T-helper 1 cell (primary cell): ENCODE measurements around the gene ARHGEF28.
A peak's percentile ranks its signal among the peaks of the same experiment; 100 is the strongest.

Experiments
- DNase-seq, 5 donors: peaks; one replicate each; pipeline ENCODE4 v3.0.0-alpha.2; 2012 to 2020

ARHGEF28 gene

GRCh38 chr5:73783828-73784227 is 157.8 kb downstream of the ARHGEF28 start:
- no peak for DNase-seq

GRCh38 chr5:73786043-73786831 is 160.2 kb downstream of the ARHGEF28 start:
- DNase-seq: no peak

- no peak for DNase-seq
These were observed 163.9 kb downstream of the ARHGEF28 start for GRCh38 chr5:73789851-73790281.

- no peak for DNase-seq
These were observed 165.4 kb downstream of the ARHGEF28 start for GRCh38 chr5:73791389-73791788.

- DNase-seq: peak; percentile 14 to 61 (median 28)
These were observed 166.8 kb downstream of the ARHGEF28 start for GRCh38 chr5:73792687-73793320.

GRCh38 chr5:73793911-73794310 is 167.9 kb downstream of the ARHGEF28 start:
- no peak for DNase-seq

- DNase-seq: peak in 1 of 5 donors; percentile 32
These were observed 170.5 kb downstream of the ARHGEF28 start for GRCh38 chr5:73796164-73797131.

GRCh38 chr5:73797132-73797510 is 171.1 kb downstream of the ARHGEF28 start:
- no peak for DNase-seq

- no peak for DNase-seq
These were observed 173.5 kb downstream of the ARHGEF28 start for GRCh38 chr5:73799401-73799972.

GRCh38 chr5:73801686-73802085 is 175.7 kb downstream of the ARHGEF28 start:
- DNase-seq: no peak

GRCh38 chr5:73805449-73805848 is 179.5 kb downstream of the ARHGEF28 start:
- no peak for DNase-seq

GRCh38 chr5:73808911-73809310 is 182.9 kb downstream of the ARHGEF28 start:
- no peak for DNase-seq

- DNase-seq: no peak
These were observed 184.4 kb downstream of the ARHGEF28 start for GRCh38 chr5:73810429-73810828.

GRCh38 chr5:73812457-73812856 is 186.5 kb downstream of the ARHGEF28 start:
- DNase-seq: no peak

GRCh38 chr5:73812962-73813588 is 187.1 kb downstream of the ARHGEF28 start:
- no peak for DNase-seq

- DNase-seq: no peak
These were observed 188.3 kb downstream of the ARHGEF28 start for GRCh38 chr5:73814233-73814846.

- DNase-seq: no peak
These were observed 189.6 kb downstream of the ARHGEF28 start for GRCh38 chr5:73815631-73816030.

- no peak for DNase-seq
These were observed 190.8 kb downstream of the ARHGEF28 start for GRCh38 chr5:73816656-73817420.

GRCh38 chr5:73818357-73818756 is 192.4 kb downstream of the ARHGEF28 start:
- DNase-seq: no peak

GRCh38 chr5:73820326-73820725 is 194.3 kb downstream of the ARHGEF28 start:
- no peak for DNase-seq

- no peak for DNase-seq
These were observed 195.0 kb downstream of the ARHGEF28 start for GRCh38 chr5:73821003-73821402.
